Neural progenitor cell (in vitro differentiated cells): ENCODE measurements around the gene NUDT8. TPM values are rescaled to one million over a fixed set of nuclear protein-coding genes. Genes with fewer than 3 reads are reported as not detected.
A peak's percentile ranks its signal among the peaks of the same experiment; 100 is the strongest.
"Not testable (repeated sequence)": the region's sequence is repeated elsewhere in the genome, so short reads cannot be mapped to it uniquely, and the experiment has no call there.

Experiments
- DNase-seq: peaks from one replicate; pipeline ENCODE4 v3.0.0-alpha.2; 2016; ENCODE audit warnings: low spot score
- H2AFZ ChIP-seq: fragments of 200-600 bp; sonication (generic); replicated peaks from 2 replicates; pipeline ENCODE4 v1.6.1; 2016; ENCODE audit warnings: antibody characterized with exemption
- H3F3A ChIP-seq: fragments of 200-600 bp; sonication (generic); 2 replicates; pipeline ENCODE4 v1.6.1; 2016; ENCODE audit warnings: antibody characterized with exemption, low read depth
- H3K27ac ChIP-seq: fragments of 200-600 bp; sonication (generic); 2 replicates; pipeline ENCODE4 v1.5.1; 2016; ENCODE audit warnings: mild to moderate bottlenecking
- H3K27me3 ChIP-seq: fragments of 200-600 bp; sonication (generic); 2 replicates; pipeline ENCODE4 v1.6.1; 2016; ENCODE audit warnings: mild to moderate bottlenecking, moderate library complexity
- H3K36me3 ChIP-seq: fragments of 200-600 bp; sonication (generic); 2 replicates; pipeline ENCODE4 v1.5.1; 2016
- H3K4me1 ChIP-seq: fragments of 200-600 bp; sonication (generic); 2 replicates; pipeline ENCODE4 v1.6.1; 2016; ENCODE audit warnings: mixed run types
- H3K4me2 ChIP-seq: fragments of 200-600 bp; sonication (generic); 2 replicates; pipeline ENCODE4 v1.6.1; 2016
- H3K4me3 ChIP-seq: fragments of 200-600 bp; sonication (generic); 2 replicates; pipeline ENCODE4 v1.5.1; 2016
- H3K79me2 ChIP-seq: fragments of 200-600 bp; sonication (generic); 2 replicates; pipeline ENCODE4 v1.6.1; 2016; ENCODE audit warnings: low read depth
- H3K9ac ChIP-seq: fragments of 200-600 bp; sonication (generic); 2 replicates; pipeline ENCODE4 v1.6.1; 2016
- H3K9me3 ChIP-seq: fragments of 200-600 bp; sonication (generic); 2 replicates; pipeline ENCODE4 v1.5.1; 2016; ENCODE audit warnings: low read depth
- H4K20me1 ChIP-seq: fragments of 200-600 bp; sonication (generic); 2 replicates; pipeline ENCODE4 v1.6.1; 2016; ENCODE audit warnings: low read depth
- H3K27ac Mint-ChIP-seq: 3 replicates; pipeline ENCODE4 v1.8.0; 2021; ENCODE audit warnings: mixed read lengths
- H3K27me3 Mint-ChIP-seq: 2 replicates; pipeline ENCODE4 v1.8.0; 2022; ENCODE audit warnings: low read depth, mild to moderate bottlenecking, inconsistent platforms, moderate library complexity, mixed read lengths; ENCODE audit not compliant: insufficient read depth
- H3K36me3 Mint-ChIP-seq: 3 replicates; pipeline ENCODE4 v1.8.0; 2021; ENCODE audit warnings: mixed read lengths
- H3K4me1 Mint-ChIP-seq: 3 replicates; pipeline ENCODE4 v1.8.0; 2021; ENCODE audit warnings: mixed read lengths
- H3K4me3 Mint-ChIP-seq: 3 replicates; pipeline ENCODE4 v1.8.0; 2021; ENCODE audit warnings: mild to moderate bottlenecking, moderate library complexity, mixed read lengths
- H3K9me3 Mint-ChIP-seq: 3 replicates; pipeline ENCODE4 v1.8.0; 2020; ENCODE audit warnings: mixed read lengths
- EZH2 ChIP-seq: fragments of 200-600 bp; sonication (generic); IDR thresholded peaks from 2 replicates; pipeline ENCODE4 v1.6.1; 2017; ENCODE audit warnings: antibody characterized with exemption, mild to moderate bottlenecking, moderate library complexity
- EZH2phosphoT487 ChIP-seq: fragments of 200-600 bp; sonication (generic); IDR thresholded peaks from 2 replicates; pipeline ENCODE4 v1.6.1; 2017; ENCODE audit warnings: antibody characterized with exemption
- total RNA-seq: library from RNA; depleted of rRNA; stranded (reverse); fragments of >200 nt; gene quantifications from 2 replicates; pipeline ENCODE4 v1.2.3, GENCODE V29; 2015; ENCODE audit warnings: low replicate concordance
- TF ChIP-seq, protein P1 (sequence below): fragments of 200-600 bp; sonication (generic); IDR thresholded peaks from 2 replicates; pipeline ENCODE4 v1.5.1; 2017; ENCODE audit warnings: antibody characterized with exemption, mild to moderate bottlenecking

Gene NUDT8
- total RNA-seq, 1 donor from 2014 or later: 1.6 TPM

DNA sequence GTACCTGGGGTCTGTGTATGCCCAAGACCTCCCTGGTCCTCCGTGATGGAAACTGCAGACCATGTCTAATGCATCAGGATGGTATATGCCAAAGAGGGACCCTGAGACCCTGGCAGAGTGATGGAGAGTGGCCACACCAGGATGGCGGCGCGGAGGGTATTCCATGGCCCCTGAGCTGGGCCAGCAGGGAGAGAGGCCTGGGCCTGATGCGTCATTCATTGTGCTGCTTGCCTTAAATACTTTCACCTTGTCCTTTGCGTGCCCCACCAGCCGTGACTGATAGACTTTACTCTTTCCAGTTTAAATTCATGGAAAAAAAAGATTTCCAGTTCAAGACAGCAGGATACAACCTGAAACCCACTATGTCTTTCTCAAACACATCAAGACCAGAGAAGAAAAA is 28.6 kb downstream of the NUDT8 start:
- H2AFZ ChIP-seq: no peak overlapping the region
- no peak overlapping the region for H3K4me2 ChIP-seq
- H3K4me3 ChIP-seq: no peak overlapping the region
- H3K4me3 Mint-ChIP-seq: no peak overlapping the region
- no peaks in the 10 kb centered on the region for H3K9me3 ChIP-seq
- no peaks in the 10 kb centered on the region for H4K20me1 ChIP-seq
- H3K27me3 Mint-ChIP-seq: peaks cover 12% of the 10 kb centered on the region
- H3K9ac ChIP-seq: no peak overlapping the region
- H3F3A ChIP-seq: peaks cover 26% of the 10 kb centered on the region
- no peak for DNase-seq
- no peak overlapping the region for H3K27ac Mint-ChIP-seq
- H3K4me1 Mint-ChIP-seq: peaks cover 27% of the 10 kb centered on the region
- peaks cover 28% of the 10 kb centered on the region for H3K27me3 ChIP-seq
- H3K9me3 Mint-ChIP-seq: peaks cover 23% of the 10 kb centered on the region
- H3K79me2 ChIP-seq: no peaks in the 10 kb centered on the region
- TF ChIP-seq, protein P1, sequence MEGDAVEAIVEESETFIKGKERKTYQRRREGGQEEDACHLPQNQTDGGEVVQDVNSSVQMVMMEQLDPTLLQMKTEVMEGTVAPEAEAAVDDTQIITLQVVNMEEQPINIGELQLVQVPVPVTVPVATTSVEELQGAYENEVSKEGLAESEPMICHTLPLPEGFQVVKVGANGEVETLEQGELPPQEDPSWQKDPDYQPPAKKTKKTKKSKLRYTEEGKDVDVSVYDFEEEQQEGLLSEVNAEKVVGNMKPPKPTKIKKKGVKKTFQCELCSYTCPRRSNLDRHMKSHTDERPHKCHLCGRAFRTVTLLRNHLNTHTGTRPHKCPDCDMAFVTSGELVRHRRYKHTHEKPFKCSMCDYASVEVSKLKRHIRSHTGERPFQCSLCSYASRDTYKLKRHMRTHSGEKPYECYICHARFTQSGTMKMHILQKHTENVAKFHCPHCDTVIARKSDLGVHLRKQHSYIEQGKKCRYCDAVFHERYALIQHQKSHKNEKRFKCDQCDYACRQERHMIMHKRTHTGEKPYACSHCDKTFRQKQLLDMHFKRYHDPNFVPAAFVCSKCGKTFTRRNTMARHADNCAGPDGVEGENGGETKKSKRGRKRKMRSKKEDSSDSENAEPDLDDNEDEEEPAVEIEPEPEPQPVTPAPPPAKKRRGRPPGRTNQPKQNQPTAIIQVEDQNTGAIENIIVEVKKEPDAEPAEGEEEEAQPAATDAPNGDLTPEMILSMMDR: no peak
- TF ChIP-seq EZH2phosphoT487 (no peak), EZH2 (no peak)
- peaks cover 26% of the 10 kb centered on the region for H3K4me1 ChIP-seq
- no peaks in the 10 kb centered on the region for H3K36me3 ChIP-seq
- no peak overlapping the region for H3K27ac ChIP-seq
- H3K36me3 Mint-ChIP-seq: no peaks in the 10 kb centered on the region

DNA sequence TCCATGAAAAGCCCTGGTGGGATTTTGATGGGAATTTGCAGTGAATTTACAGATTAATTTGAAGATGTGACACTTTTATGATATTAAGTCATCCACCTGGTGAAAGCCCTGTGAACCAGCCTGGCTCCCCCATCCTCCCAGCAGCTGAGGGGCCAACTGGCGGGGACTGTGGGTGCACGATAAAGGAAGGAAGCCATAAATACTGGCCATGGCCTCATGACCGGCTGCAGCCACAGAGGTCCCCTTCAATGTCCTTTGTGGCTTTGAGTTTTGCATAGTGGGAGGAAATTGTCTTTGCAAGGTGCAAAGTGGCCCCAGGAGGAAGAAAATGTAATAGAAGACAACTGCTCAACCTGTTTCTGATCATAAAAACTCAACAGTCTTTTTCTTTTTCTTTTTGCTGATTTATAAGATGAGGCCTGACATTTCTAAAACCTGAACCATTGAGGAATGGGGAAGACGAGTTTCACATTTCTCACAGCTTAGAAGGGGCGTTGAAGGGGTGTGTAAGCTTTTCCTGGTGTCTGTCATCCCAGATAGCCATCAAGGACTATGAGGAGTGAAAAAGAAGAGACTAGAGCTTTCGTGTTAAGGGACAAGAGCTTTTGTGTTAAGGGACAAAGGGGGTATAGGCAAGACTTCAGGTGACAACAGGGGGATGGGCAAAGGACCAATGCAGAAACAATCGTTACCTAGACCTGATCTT is 29.3 kb downstream of the NUDT8 start:
- peak overlapping the region; percentile 28 for H3K27ac Mint-ChIP-seq
- H3K79me2 ChIP-seq: no peaks in the 10 kb centered on the region

DNA sequence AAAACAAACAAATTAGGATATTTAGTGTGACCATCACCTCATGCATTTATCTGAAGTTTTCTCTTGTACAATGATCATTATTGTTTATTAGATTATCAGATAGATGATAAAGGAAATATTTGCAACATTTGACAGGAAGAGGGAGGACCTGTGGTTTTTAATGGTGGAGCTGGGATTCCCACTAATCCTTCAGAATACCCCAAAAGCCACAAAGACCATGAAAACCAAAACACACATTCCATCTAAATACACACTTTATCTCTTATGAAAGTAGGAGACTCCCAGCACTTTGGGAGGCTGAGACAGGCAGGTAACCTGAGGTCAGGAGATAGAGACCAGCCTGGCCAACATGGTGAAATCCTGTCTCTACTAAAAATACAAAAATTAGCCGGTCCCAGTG is 30.6 kb downstream of the NUDT8 start:
- Mint-ChIP-seq H3K4me3 (no peak overlapping the region), H3K9me3 (peaks cover 23% of the 10 kb centered on the region), H3K27me3 (peaks cover 5% of the 10 kb centered on the region), H3K4me1 (peaks cover 8% of the 10 kb centered on the region), H3K36me3 (no peaks in the 10 kb centered on the region), H3K27ac (no peak overlapping the region)
- Histone ChIP-seq H3K27ac (no peak overlapping the region), H4K20me1 (no peaks in the 10 kb centered on the region), H3K4me3 (no peak overlapping the region), H3K27me3 (peaks cover 15% of the 10 kb centered on the region), H3F3A (peaks cover 6% of the 10 kb centered on the region), H3K4me1 (peaks cover 7% of the 10 kb centered on the region), H3K4me2 (no peak overlapping the region), H2AFZ (no peak overlapping the region), H3K79me2 (no peaks in the 10 kb centered on the region), H3K36me3 (no peaks in the 10 kb centered on the region), H3K9me3 (no peaks in the 10 kb centered on the region), H3K9ac (no peak overlapping the region)
- DNase-seq: no peak
- TF ChIP-seq, protein P1: no peak
- TF ChIP-seq EZH2phosphoT487 (no peak), EZH2 (no peak)

More for the DNA sequence above, 29.3 kb downstream of the NUDT8 start:
- no peak overlapping the region for H3K9ac ChIP-seq
- TF ChIP-seq, protein P1: no peak
- TF ChIP-seq EZH2 (no peak), EZH2phosphoT487 (no peak)
- Mint-ChIP-seq H3K27me3 (peaks cover 12% of the 10 kb centered on the region), H3K9me3 (peaks cover 23% of the 10 kb centered on the region), H3K36me3 (no peaks in the 10 kb centered on the region), H3K4me1 (peaks cover 21% of the 10 kb centered on the region), H3K4me3 (no peak overlapping the region)
- no peaks in the 10 kb centered on the region for H4K20me1 ChIP-seq
- no peak overlapping the region for H3K4me3 ChIP-seq
- H3K4me2 ChIP-seq: no peak overlapping the region
- no peak overlapping the region for H2AFZ ChIP-seq
- peaks cover 19% of the 10 kb centered on the region for H3K4me1 ChIP-seq
- H3F3A ChIP-seq: peaks cover 20% of the 10 kb centered on the region
- no peaks in the 10 kb centered on the region for H3K36me3 ChIP-seq
- H3K27me3 ChIP-seq: peaks cover 21% of the 10 kb centered on the region
- H3K27ac ChIP-seq: no peak overlapping the region
- no peak for DNase-seq
- H3K9me3 ChIP-seq: no peaks in the 10 kb centered on the region

DNA sequence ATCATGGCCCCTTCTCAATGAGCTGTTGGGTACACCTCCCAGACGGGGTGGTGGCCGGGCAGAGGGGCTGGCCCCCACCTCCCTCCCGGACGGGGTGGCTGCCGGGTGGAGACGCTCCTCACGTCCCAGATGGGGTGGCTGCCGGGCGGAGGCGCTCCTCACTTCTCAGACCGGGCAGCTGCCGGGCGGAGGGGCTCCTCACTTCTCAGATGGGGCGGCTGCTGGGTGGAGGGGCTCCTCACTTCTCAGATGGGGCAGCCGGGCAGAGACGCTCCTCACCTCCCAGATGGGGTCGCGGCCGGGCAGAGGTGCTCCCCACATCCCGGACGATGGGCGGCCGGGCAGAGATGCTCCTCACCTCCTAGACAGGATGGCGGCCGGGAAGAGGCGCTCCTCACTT is 31.8 kb downstream of the NUDT8 start:
- not testable (repeated sequence) for H3F3A ChIP-seq, H3K9me3 ChIP-seq, H3K79me2 ChIP-seq, H3K4me2 ChIP-seq, H3K4me1 ChIP-seq, H3K36me3 Mint-ChIP-seq, H3K27ac Mint-ChIP-seq, DNase-seq, H4K20me1 ChIP-seq, H3K27me3 Mint-ChIP-seq, H3K9ac ChIP-seq, H3K4me1 Mint-ChIP-seq, H3K4me3 Mint-ChIP-seq, H3K4me3 ChIP-seq, H2AFZ ChIP-seq, H3K36me3 ChIP-seq, H3K27ac ChIP-seq
- peaks cover 21% of the 10 kb centered on the region for H3K9me3 Mint-ChIP-seq
- H3K27me3 ChIP-seq: peaks cover 11% of the 10 kb centered on the region

DNA sequence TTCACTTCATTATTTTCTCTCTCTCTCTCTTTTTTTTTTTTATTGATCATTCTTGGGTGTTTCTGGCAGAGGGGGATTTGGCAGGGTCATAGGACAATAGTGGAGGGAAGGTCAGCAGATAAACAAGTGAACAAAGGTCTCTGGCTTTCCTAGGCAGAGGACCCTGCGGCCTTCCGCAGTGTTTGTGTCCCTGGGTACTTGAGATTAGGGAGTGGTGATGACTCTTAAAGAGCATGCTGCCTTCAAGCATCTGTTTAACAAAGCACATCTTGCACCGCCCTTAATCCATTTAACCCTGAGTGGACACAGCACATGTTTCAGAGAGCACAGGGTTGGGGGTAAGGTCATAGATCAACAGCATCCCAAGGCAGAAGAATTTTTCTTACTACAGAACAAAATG is 32.3 kb downstream of the NUDT8 start:
- H3K27me3 Mint-ChIP-seq, DNase-seq, H3K36me3 Mint-ChIP-seq, H3K9ac ChIP-seq, H3K27ac ChIP-seq, H3K79me2 ChIP-seq, H2AFZ ChIP-seq, H3K9me3 ChIP-seq, H3K36me3 ChIP-seq, H3K4me3 Mint-ChIP-seq, H3K4me2 ChIP-seq, H3K27ac Mint-ChIP-seq, H3K4me3 ChIP-seq, H3K27me3 ChIP-seq, H3K4me1 Mint-ChIP-seq, H3K4me1 ChIP-seq, H4K20me1 ChIP-seq, H3F3A ChIP-seq: not testable (repeated sequence)
- H3K9me3 Mint-ChIP-seq: peaks cover 16% of the 10 kb centered on the region
